AG20443 (cell line): Measurements from ENCODE around the gene LRRIQ1.
"Not testable (repeated sequence)": the region's sequence is repeated elsewhere in the genome, so short reads cannot be mapped to it uniquely, and the experiment has no call there.

Experiments
- DNase-seq: peaks from one replicate; pipeline ENCODE4 v3.0.0; 2012; ENCODE audit warnings: low spot score, mixed read lengths

Gene LRRIQ1

DNA sequence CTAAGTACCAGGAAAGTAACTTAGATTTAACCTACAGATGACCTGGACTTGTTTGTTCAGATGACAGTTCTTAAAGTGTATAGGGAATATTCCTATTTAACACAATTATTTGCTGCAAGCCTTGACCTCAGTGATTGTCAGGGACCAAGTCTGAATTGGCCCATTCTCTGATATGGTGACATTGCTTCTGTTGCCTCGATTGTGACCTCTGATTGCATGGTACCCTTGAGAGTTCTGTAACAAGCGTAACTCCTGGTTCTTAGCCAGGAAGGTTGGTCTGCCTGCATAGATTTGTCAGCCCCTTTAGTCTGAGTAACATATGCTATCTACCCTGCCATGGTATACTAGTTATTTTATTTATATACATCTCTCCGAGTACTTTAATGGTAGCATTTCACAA, 150.1 kb downstream of the LRRIQ1 start:
- no peak for DNase-seq

DNA sequence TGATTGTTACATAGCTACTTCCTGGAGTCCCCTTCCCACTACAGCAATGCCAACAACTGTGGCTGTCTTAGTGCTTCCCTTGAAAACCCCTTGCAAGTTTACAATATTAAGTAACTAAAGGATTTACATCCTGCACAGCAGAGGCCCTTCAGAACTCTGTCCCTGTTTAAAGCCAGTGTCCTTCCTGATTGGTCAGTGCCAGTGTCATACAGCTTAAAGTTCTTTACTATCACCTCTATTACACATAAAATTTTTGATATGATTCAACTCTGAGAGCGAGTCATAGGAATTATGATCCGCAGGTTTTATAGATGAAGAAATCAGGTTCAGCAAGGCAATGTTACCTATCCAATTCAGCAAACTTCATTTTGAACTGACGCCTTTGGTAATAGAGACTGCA, 152.5 kb downstream of the LRRIQ1 start:
- DNase-seq, result no peak

DNA sequence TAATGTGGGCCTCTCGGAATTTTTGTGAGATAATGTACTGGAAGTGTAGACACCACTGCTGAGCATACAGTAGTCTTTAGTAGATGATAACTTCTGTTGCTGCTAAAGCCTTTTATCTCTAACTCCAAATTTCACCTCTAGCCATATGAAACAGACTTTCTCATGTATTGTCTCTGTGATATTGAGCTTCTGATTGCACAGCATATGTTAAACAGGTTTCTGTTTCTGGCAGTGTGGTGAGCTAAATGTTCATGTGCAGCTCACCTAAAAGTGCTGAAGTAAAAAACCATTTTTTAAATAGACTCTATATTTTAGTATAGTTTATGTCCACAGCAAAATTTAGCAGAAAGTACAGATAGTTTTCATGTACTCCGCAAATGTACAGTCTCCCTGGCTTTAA, 154.6 kb downstream of the LRRIQ1 start:
- DNase-seq, result no peak

GRCh38 chr12:85203809-85204208, 167.7 kb downstream of the LRRIQ1 start:
- not testable (repeated sequence) for DNase-seq

DNA sequence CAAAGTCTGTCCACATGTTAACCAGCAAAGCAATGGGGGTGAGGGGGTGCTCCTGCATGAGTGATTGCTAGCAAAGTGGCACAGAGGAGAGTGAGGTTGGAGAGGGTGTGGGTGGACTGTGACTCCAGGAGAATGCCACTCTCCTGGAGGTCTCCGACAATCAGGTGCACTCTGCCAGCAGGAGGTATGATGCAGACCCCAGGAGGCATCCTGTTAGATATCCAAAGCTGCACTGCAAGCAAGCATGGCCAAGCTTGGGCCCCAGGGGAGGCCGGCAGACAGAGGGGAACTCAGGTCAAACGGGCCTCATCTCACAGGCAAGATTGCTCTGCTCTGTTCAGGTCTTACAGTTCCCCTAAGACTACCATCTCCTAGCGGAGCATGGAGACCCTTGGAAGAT, 170.4 kb downstream of the LRRIQ1 start:
- no peak for DNase-seq

DNA sequence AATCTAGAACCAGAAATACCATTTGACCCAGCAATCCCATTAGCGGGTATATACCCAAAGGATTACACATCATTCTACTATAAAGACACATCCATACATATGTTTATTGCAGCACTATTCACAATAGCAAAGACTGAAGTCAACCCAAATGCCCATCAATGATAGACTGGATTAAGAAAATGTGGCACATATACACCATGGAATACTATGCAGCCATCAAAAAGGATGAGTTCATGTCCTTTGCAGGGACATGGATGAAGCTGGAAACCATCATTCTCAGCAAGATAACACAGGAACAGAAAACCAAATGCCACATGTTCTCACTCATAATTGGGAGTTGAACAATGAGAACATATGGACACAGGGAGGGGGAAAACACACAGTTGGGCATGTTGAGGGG, 188.2 kb downstream of the LRRIQ1 start:
- not testable (repeated sequence) for DNase-seq

DNA sequence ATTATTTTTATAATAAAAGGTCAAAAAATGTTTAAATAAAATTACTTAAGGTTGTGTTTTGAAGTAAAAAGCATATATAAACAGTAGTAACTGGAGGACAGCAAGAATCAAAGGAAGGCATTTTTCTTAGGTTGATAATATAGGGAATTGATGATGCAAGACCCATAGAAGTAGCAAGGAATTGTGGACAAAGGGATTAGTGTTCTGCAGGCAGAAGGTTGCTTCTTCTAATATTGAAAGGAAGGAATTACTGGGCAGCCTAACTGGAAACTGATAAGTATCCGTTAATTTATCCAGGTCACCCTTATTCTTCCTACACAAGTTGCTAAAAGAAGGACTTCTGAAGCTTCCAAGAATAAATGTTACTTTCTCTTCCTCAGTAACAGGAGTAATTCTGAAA, 189.3 kb downstream of the LRRIQ1 start:
- no peak for DNase-seq

DNA sequence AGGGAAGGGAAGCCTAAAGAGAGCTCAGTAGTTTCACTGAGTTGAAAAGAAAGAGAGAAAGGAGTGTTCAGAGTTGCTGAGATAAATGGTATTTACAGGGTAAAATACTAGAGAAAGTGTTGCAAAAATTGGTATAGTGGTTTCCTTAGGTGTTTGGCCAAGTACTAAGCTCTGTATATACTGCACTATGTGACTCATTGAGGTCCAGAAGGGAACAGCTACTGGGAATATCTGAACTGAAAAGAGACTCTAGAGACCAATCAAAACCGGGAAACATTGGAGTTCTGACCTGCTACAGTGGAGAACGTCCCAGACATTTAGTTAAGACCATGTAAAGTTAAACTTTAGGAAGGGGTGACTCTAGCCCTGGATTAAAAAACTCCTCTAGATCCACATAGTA, 201.2 kb downstream of the LRRIQ1 start:
- no peak for DNase-seq

DNA sequence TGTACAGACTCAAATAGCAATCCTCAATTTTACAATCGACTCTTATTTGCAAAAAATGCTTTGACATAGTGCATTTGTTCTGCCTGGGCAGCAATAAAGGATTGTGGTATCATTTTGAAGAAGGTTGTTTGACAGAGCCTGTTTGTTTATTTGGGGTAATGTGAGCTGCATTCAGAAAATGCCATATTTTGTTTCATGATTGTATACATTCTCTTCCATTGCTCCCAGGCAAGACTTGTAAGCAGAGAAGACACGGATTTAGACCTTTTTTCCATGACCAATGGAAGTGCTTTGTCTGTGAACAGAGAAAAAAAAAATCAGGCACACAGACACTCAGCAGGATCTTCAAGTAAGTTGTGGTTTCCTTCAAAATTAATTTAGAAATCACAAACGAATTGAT, 208.4 kb downstream of the LRRIQ1 start:
- no peak for DNase-seq

- no peak for DNase-seq
These were observed 217.7 kb downstream of the LRRIQ1 start for GRCh38 chr12:85253853-85254252.

DNA sequence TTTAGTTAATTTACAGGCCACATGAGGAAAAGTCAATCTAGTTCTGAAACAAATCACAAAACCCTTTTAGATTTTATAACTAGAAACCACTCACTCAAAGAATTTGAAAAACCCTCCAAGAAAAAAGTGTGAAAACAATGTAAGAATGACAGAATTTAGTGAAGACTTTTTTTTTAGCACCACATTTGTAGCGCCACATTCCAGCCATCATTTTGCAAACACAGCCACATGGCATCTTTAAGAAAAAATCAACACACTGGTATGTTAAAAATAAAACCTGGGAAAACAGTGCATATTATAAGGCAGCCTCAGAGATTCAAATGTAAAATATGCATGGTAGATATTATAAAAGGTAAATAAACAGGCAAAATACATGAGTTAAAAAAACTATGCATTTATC, 221.5 kb downstream of the LRRIQ1 start:
- no peak for DNase-seq

- DNase-seq, result no peak
These were observed 224.3 kb downstream of the LRRIQ1 start for GRCh38 chr12:85260447-85260846.

GRCh38 chr12:85260896-85261295, 224.7 kb downstream of the LRRIQ1 start:
- DNase-seq, result no peak

DNA sequence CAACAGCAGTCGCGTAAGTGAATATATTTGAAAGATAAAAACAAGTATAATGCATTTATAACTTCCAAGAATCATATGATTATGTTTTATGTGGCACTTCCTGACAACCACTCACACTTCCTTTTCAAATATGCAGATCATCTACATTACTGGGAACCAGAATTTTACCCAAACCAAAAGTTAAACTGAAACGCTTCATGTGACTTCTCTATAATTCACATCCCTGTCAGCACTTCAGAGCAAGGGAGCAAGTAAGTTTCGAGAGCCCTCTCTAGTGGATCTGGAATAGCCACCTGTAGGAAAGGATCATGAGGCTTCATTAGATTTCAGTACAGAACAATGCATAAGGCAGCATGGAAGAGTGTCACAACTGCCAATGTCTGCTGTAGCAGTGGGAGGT, 230.2 kb downstream of the LRRIQ1 start:
- DNase-seq, result no peak

DNA sequence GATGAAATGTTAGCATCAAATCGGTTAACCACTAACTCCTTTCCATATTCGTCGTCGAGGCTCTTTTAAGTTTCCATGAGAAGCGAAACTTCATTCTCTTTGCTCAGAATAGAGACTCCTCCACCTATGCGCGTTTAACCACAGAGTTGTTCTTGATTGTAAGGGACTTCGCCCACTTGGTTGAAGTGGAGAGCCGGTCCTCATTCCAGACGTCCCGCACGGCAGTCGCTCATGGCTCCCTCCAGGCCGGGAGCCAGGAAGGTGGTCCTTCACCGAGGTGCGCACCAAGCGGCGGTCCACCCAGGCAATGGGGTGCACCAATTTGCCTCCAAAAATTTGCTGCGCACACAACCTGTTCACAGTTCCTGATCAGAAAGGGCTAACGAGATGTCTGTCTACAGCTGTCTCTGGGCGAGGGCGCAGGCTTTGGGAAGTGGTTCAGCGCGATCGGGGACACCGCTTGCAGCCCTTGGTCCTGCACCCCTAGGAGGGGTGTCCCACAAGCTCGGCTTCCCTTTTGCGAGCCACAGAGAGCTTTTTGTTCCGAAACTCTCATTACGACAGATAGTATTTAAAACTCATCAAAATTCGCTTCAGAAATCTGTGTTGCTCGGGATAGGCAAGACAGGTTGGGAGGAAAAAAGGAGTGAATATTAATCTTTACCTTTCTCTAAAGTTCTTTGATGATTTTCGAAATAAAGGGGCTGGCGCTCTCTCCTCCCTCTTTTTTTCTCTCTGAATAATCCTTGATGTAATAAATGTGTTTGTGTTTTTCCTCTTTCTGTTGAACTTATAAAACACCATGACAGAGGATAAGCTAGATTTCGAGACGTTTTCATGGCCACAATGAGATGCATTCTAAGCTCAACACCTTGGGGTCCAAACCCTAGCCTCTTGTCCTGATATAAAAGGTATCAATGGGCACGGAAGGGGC, 237.5 kb downstream of the LRRIQ1 start:
- DNase-seq, result no peak

- no peak for DNase-seq
These were observed 238.1 kb downstream of the LRRIQ1 start for GRCh38 chr12:85274315-85274651.

GRCh38 chr12:85275374-85275773, 239.2 kb downstream of the LRRIQ1 start:
- DNase-seq, result no peak

DNA sequence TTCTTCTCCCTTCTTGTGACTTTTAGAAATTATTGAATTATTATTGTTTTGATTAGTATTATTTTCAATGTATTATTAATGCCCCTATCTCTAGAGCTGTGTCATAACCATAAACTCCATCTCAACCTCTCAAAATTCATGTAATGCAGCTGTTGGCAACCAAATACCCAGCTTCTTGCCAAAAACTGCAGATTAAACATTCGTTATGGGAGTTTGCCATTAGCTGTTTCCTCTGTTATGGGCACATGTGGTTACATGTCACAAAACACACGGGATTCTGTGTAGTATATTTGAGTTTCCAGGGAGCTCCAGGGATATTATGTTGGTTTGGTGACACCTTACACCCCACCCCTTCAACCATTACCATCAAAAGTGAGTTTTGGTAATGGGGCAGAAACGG, 241.0 kb downstream of the LRRIQ1 start:
- DNase-seq, result no peak

- no peak for DNase-seq
These were observed 241.9 kb downstream of the LRRIQ1 start for GRCh38 chr12:85277900-85278597.

DNA sequence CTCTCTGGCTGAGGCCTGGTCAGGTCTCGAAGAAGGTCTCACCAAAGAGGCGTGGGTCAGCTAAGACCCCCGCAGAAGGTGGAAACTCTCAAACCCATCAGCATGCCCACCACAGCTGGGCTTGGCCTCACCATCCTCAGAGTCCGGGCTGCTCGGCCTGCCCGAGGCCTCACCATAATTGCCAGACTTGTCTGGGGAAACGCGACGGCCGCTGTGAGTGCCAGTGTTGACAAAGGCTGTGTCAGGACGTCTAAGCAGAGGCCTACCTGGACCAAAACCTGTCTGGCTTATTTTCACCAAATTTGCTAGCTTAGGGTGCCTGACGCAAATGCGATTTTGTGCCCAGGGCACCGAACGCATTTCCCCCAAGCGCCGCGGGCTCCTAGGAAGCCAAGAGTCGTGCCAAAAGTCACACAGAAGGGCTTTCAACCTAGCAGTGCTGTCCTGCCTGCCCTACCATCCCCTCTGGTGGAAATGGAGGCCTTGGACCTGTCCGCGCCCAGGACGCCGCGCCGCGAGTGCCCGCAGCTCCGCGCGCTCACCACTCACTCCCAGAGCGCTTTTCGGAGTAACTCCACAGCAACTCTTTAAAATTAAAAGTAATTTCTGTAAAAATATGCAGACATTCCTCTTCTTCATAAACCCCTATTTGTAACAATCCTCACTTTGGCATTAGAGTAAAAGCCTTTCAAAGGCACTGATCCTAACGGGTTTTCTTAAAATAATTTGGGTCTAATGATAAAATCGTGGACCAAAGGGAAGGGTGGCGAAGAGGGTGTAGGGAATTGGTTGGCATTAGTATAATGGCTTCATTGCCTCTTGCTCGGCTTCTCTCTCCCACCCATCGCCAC, 242.7 kb downstream of the LRRIQ1 start:
- DNase-seq, result no peak

DNA sequence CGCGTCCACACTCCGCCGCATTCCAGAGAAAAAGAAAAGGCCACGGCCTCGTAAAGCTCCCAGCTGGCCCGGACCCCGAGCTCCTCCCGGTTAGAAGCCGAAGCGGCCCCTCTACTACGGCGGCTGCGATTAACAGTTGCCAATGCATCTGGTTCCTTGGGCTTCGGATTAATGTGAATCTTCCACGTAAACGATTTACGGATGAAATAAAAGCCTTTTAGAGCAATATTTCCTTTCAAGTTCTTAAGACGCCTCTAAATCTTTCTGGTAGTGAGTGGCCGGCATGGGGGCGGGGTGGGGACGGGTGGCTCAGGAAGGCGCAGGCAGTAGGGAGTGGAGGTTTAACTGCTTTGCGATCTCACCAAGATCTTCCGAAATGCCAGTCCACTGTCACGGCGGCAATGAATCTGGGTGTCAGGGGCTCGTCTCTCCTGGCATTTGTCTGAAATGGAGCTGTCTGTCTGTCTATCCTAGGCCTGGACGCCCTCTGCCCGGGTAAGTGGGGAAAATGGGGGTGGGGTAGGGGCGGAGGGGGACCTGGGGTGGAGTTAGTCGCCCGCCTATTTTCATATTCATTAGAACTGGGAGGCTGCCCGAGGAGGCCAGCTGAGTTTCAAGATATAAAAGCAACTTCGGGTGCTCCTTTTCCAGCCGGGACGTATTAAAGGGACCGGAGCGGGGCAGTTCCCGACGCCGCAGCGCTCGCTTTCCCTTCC, 243.5 kb downstream of the LRRIQ1 start:
- DNase-seq, result peak; percentile 37
